GM10266 (cell line): ENCODE results near the gene WDR93.

ENCODE experiments used
- DNase-seq: peaks from one replicate; pipeline ENCODE4 v3.0.0; 2012; ENCODE audit errors: extremely low spot score
- CTCF ChIP-seq: IDR thresholded peaks from 2 replicates; pipeline ENCODE4 v1.5.1; 2012; ENCODE audit warnings: mild to moderate bottlenecking, low read depth; ENCODE audit not compliant: control insufficient read depth, insufficient read depth; ENCODE audit errors: missing control alignments

Gene WDR93

GRCh38 chr15:89674526-89674925, 16.1 kb upstream of the WDR93 start:
- DNase-seq = no peak
- no peak for TF ChIP-seq CTCF

GRCh38 chr15:89675606-89676005, 15.0 kb upstream of the WDR93 start:
- DNase-seq = no peak
- no peak for TF ChIP-seq CTCF

- no peak for DNase-seq
- TF ChIP-seq CTCF = no peak
Measured at GRCh38 chr15:89677381-89677780, 13.2 kb upstream of the WDR93 start.

- no peak for DNase-seq
- no peak for TF ChIP-seq CTCF
Measured at GRCh38 chr15:89679212-89679611, 11.4 kb upstream of the WDR93 start, which contains the start of gene PLIN1. TSS of gene PLIN1 (minus strand) at chr15:89679367. CDS start at chr15:89677489, 1,878 bp downstream.

- no peak for DNase-seq
- no peak for TF ChIP-seq CTCF
Measured at GRCh38 chr15:89680282-89680873, 10.2 kb upstream of the WDR93 start.

- no peak for TF ChIP-seq CTCF
Measured at GRCh38 chr15:89681146-89681545, 9.5 kb upstream of the WDR93 start.

GRCh38 chr15:89685995-89686394, 4.6 kb upstream of the WDR93 start:
- no peak for TF ChIP-seq CTCF
- DNase-seq = no peak

More at GRCh38 chr15:89681146-89681545, 9.5 kb upstream of the WDR93 start:
- DNase-seq = no peak
